Osteoblast (primary cell): ENCODE measurements around the gene ACTR1A. TPM values are rescaled to one million over a fixed set of nuclear protein-coding genes. Genes with fewer than 3 reads are reported as not detected.
A peak's percentile ranks its signal among the peaks of the same experiment; 100 is the strongest.

Source experiments
- DNase-seq: peaks from one replicate; pipeline ENCODE4 v3.0.0; 2011; ENCODE audit warnings: low spot score, mixed read lengths; ENCODE audit not compliant: insufficient read length; ENCODE audit errors: missing footprints
- H2AFZ ChIP-seq: 2 replicates; pipeline ENCODE4 v1.6.0; 2011; ENCODE audit warnings: mild to moderate bottlenecking, low read length
- H3K27ac ChIP-seq: 2 replicates; pipeline ENCODE4 v1.5.1; 2011; ENCODE audit warnings: mild to moderate bottlenecking, low read depth, low read length, moderate library complexity
- H3K27me3 ChIP-seq: 2 replicates; pipeline ENCODE4 v1.6.0; 2012; ENCODE audit warnings: mild to moderate bottlenecking, control low read depth, inconsistent platforms, low read length, moderate library complexity; ENCODE audit not compliant: insufficient read depth
- H3K36me3 ChIP-seq: 2 replicates; pipeline ENCODE4 v1.5.1; 2011; ENCODE audit warnings: mild to moderate bottlenecking, low read length, control low read depth, moderate library complexity; ENCODE audit not compliant: insufficient read depth
- H3K4me1 ChIP-seq: 2 replicates; pipeline ENCODE4 v1.5.1; 2011; ENCODE audit warnings: mild to moderate bottlenecking, low read length, control low read depth, moderate library complexity; ENCODE audit not compliant: insufficient read depth
- H3K4me2 ChIP-seq: 2 replicates; pipeline ENCODE4 v1.6.0; 2011; ENCODE audit warnings: mild to moderate bottlenecking, low read length; ENCODE audit not compliant: insufficient read depth
- H3K4me3 ChIP-seq: fragments of 200-600 bp; sonication (generic); 3 replicates; pipeline ENCODE4 v1.5.1; 2012; ENCODE audit warnings: mild to moderate bottlenecking, low read length, inconsistent platforms; ENCODE audit not compliant: insufficient read depth
- H3K79me2 ChIP-seq: 2 replicates; pipeline ENCODE4 v1.6.0; 2012; ENCODE audit warnings: mild to moderate bottlenecking, low read length, control low read depth, inconsistent platforms; ENCODE audit not compliant: insufficient read depth
- H3K9me3 ChIP-seq: 2 replicates; pipeline ENCODE4 v1.5.1; 2011; ENCODE audit warnings: low read depth, low read length, control low read depth
- H4K20me1 ChIP-seq: 2 replicates; pipeline ENCODE4 v1.6.0; 2012; ENCODE audit warnings: mild to moderate bottlenecking, low read length, control low read depth; ENCODE audit not compliant: insufficient read depth
- CTCF ChIP-seq: IDR thresholded peaks from 2 replicates; pipeline ENCODE4 v1.5.1; 2011; ENCODE audit warnings: mild to moderate bottlenecking, low read depth, low read length, moderate library complexity; ENCODE audit errors: extremely low read depth
- total RNA-seq: library from RNA; depleted of rRNA; stranded (reverse); fragments of >200 nt; gene quantifications from 2 replicates; pipeline ENCODE4 v1.2.3, GENCODE V29; 2012

Gene ACTR1A
- 105 and 106 TPM in 2 replicates for total RNA-seq

GRCh38 chr10:102502337-102503151 is at the start of gene ACTR1A:
ACTR1A (minus strand) TSS chr10:102502712; CDS start chr10:102502647, 65 bp downstream.
- Histone ChIP-seq H3K36me3 (no peaks in the 10 kb centered on the region), H3K4me3 (peak within 1 kb of the TSS; percentile 87), H3K27me3 (no peaks in the 10 kb centered on the region), H2AFZ (peak within 1 kb of the TSS; percentile 91), H3K9me3 (no peaks in the 10 kb centered on the region), H3K4me2 (peak within 1 kb of the TSS; percentile 89), H3K79me2 (peaks cover 77% of the 10 kb centered on the region), H3K27ac (peak within 1 kb of the TSS; percentile 64), H4K20me1 (peaks cover 57% of the 10 kb centered on the region), H3K4me1 (peaks cover 22% of the 10 kb centered on the region)
- TF ChIP-seq CTCF = no peak
- peak; percentile 95 for DNase-seq

- Histone ChIP-seq H3K4me2 (no peak overlapping the region), H3K9me3 (no peaks in the 10 kb centered on the region), H3K36me3 (peaks cover 9% of the 10 kb centered on the region), H3K27me3 (no peaks in the 10 kb centered on the region), H4K20me1 (peaks cover 31% of the 10 kb centered on the region), H3K4me3 (no peak overlapping the region), H3K79me2 (peaks cover 7% of the 10 kb centered on the region), H3K27ac (no peak overlapping the region), H3K4me1 (peaks cover 15% of the 10 kb centered on the region), H2AFZ (no peak overlapping the region)
- TF ChIP-seq CTCF = no peak
- no peak for DNase-seq
Measured at GRCh38 chr10:102550636-102551210, 48.2 kb upstream of the ACTR1A start.

DNA sequence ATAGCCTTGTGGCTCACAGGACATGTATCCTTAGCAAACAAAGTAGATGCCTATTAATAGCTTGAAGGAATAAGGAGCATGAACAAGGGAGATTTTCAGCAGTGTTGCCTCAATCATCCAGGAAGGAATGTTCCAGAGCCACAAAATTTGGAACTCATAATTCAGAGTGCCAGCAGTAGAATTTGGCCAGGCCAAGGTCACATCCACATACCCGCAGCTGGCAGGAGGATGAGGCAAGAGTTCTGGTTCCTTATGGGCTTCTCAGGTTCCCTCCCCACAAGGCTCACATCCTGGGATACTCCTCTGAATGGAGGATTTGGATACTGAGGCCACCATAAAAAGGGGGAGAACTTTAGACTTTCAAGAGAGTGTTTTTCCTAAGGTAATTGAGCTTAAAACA is 47.0 kb upstream of the ACTR1A start:
- peaks cover 13% of the 10 kb centered on the region for H3K4me1 ChIP-seq
- H3K36me3 ChIP-seq = peaks cover 9% of the 10 kb centered on the region
- H3K9me3 ChIP-seq = no peaks in the 10 kb centered on the region
- no peak for DNase-seq
- H4K20me1 ChIP-seq = peaks cover 32% of the 10 kb centered on the region
- H3K27ac ChIP-seq = no peak overlapping the region
- peaks cover 7% of the 10 kb centered on the region for H3K79me2 ChIP-seq
- no peaks in the 10 kb centered on the region for H3K27me3 ChIP-seq
- no peak overlapping the region for H2AFZ ChIP-seq
- H3K4me3 ChIP-seq = no peak overlapping the region
- no peak for TF ChIP-seq CTCF
- H3K4me2 ChIP-seq = no peak overlapping the region
